HepG2 (cell line): Measurements from ENCODE around the gene URM1. TPM values are rescaled to one million over a fixed set of nuclear protein-coding genes. Genes with fewer than 3 reads are reported as not detected.

ENCODE experiments used
- ATF7 ChIP-seq, 2 experiments: fragments of 450-650 bp in 1 of 2; sonication (generic) in 1 of 2; formaldehyde crosslinking in 1 of 2; IDR thresholded peaks; 2 replicates each; pipeline versions ENCODE4 v1.4.0 to v1.6.1; 2016 to 2020; ENCODE audit warnings: antibody characterized with exemption in 1 of 2, mild to moderate bottlenecking in 1 of 2, missing genetic modification reagents in 1 of 2
- GMEB2 ChIP-seq: IDR thresholded peaks from 2 replicates; pipeline ENCODE4 v1.6.1; 2016; ENCODE audit warnings: missing biosample characterization, missing genetic modification reagents, low read depth
- HNRNPLL ChIP-seq: fragments of 200-400 bp; formaldehyde crosslinking; IDR thresholded peaks from 2 replicates; pipeline ENCODE4 v1.6.1; 2017; ENCODE audit warnings: mild to moderate bottlenecking, low read depth, low read length; ENCODE audit not compliant: poor library complexity, severe bottlenecking
- MLLT10 ChIP-seq: sonication (generic); formaldehyde crosslinking; IDR thresholded peaks from 2 replicates; pipeline ENCODE4 v1.4.0; 2020; ENCODE audit warnings: missing genetic modification reagents
- MTERF4 ChIP-seq: sonication (generic); formaldehyde crosslinking; IDR thresholded peaks from 2 replicates; pipeline ENCODE4 v1.8.0; 2023; ENCODE audit warnings: mild to moderate bottlenecking, missing genetic modification reagents
- NONO ChIP-seq, 2 experiments: fragments of 450-650 bp in 1 of 2; sonication (generic) in 1 of 2; formaldehyde crosslinking in 1 of 2; IDR thresholded peaks in 1 of 2; conservative IDR thresholded peaks in 1 of 2; 2 replicates each; pipeline versions ENCODE4 v1.6.1 to v1.8.0; 2017 to 2022; ENCODE audit warnings: mild to moderate bottlenecking in 1 of 2, missing genetic modification reagents in 1 of 2, moderate library complexity in 1 of 2
- NR2F2 ChIP-seq: IDR thresholded peaks from 2 replicates; pipeline ENCODE4 v1.6.1; 2012; ENCODE audit warnings: low read depth, inconsistent platforms, borderline replicate concordance
- REL ChIP-seq: sonication (generic); formaldehyde crosslinking; conservative IDR thresholded peaks from 2 replicates; pipeline ENCODE4 v1.8.0; 2022; ENCODE audit warnings: mild to moderate bottlenecking, missing genetic modification reagents, moderate library complexity
- SNAPC4 ChIP-seq: sonication (generic); formaldehyde crosslinking; IDR thresholded peaks from 2 replicates; pipeline ENCODE4 v1.4.0; 2020; ENCODE audit warnings: mild to moderate bottlenecking, missing genetic modification reagents
- SP5 ChIP-seq: IDR thresholded peaks from 2 replicates; pipeline ENCODE4 v1.6.1; 2016; ENCODE audit warnings: low read depth, borderline replicate concordance
- TAF1 ChIP-seq: sonication (generic); formaldehyde crosslinking; IDR thresholded peaks from 2 replicates; pipeline ENCODE4 v1.4.0; 2020; ENCODE audit warnings: missing genetic modification reagents
- TBL1XR1 ChIP-seq: fragments of 150-350 bp; IDR thresholded peaks from 2 replicates; pipeline ENCODE4 v1.6.1; 2014; ENCODE audit warnings: borderline replicate concordance, low read length; ENCODE audit not compliant: partially characterized antibody
- TBX2 ChIP-seq: sonication (generic); formaldehyde crosslinking; IDR thresholded peaks from 2 replicates; pipeline ENCODE4 v1.5.0; 2020; ENCODE audit warnings: missing genetic modification reagents, mild to moderate bottlenecking, borderline replicate concordance
- ZBTB7A ChIP-seq: sonication (generic); formaldehyde crosslinking; IDR thresholded peaks from 2 replicates; pipeline ENCODE4 v1.8.0; 2022; ENCODE audit warnings: mild to moderate bottlenecking, missing genetic modification reagents
- ZNF234 ChIP-seq: sonication (generic); formaldehyde crosslinking; conservative IDR thresholded peaks from 2 replicates; pipeline ENCODE4 v1.5.1; 2020; ENCODE audit warnings: mild to moderate bottlenecking, missing genetic modification reagents
- ZNF547 ChIP-seq: sonication (generic); formaldehyde crosslinking; IDR thresholded peaks from 2 replicates; pipeline ENCODE4 v1.5.1; 2020; ENCODE audit warnings: mild to moderate bottlenecking, missing genetic modification reagents
- ZNF605 ChIP-seq: sonication (generic); formaldehyde crosslinking; IDR thresholded peaks from 2 replicates; pipeline ENCODE4 v1.8.0; 2022; ENCODE audit warnings: mild to moderate bottlenecking, missing genetic modification reagents
- ZNF614 ChIP-seq: IDR thresholded peaks from 2 replicates; pipeline ENCODE4 v1.6.1; 2018; ENCODE audit warnings: missing biosample characterization, missing genetic modification reagents, inconsistent platforms, borderline replicate concordance
- ZNF776 ChIP-seq: sonication (generic); formaldehyde crosslinking; IDR thresholded peaks from 2 replicates; pipeline ENCODE4 v1.4.0; 2020; ENCODE audit warnings: mild to moderate bottlenecking, missing genetic modification reagents
- ZNF83 ChIP-seq: sonication (generic); formaldehyde crosslinking; IDR thresholded peaks from 2 replicates; pipeline ENCODE4 v1.4.0; 2020; ENCODE audit warnings: missing genetic modification reagents, mild to moderate bottlenecking, borderline replicate concordance
- polyA plus RNA-seq, 8 experiments: library from polyadenylated mRNA; depleted of rRNA in 3 of 8; stranded (reverse) in 7 of 8; unstranded in 1 of 8; fragments of >200 nt; fragmentation: Illumina TruSeq in 4 of 8; extraction: Trizol in 4 of 8; gene quantifications; 2 replicates each; pipeline versions ENCODE4 v1.2.1 to v1.2.3, GENCODE V29; 2011 to 2016; ENCODE audit warnings: low read depth in 4 of 8, missing spikeins in 1 of 8, mixed read lengths in 1 of 8; ENCODE audit not compliant: insufficient read depth in 1 of 8
- total RNA-seq, 5 experiments: library from RNA; depleted of rRNA; stranded (reverse); fragments of >200 nt; fragmentation: Illumina TruSeq; extraction: Trizol; gene quantifications; 2 replicates each; pipeline ENCODE4 v1.2.3, GENCODE V29; 2016; ENCODE audit warnings: low read depth in 1 of 5

Gene URM1
- total and polyA plus RNA-seq, 2 of the 13 experiments (the other 11 are each of a cell fraction or from before 2014, with no cell fraction given), result 37.1 to 41.3 TPM

DNA sequence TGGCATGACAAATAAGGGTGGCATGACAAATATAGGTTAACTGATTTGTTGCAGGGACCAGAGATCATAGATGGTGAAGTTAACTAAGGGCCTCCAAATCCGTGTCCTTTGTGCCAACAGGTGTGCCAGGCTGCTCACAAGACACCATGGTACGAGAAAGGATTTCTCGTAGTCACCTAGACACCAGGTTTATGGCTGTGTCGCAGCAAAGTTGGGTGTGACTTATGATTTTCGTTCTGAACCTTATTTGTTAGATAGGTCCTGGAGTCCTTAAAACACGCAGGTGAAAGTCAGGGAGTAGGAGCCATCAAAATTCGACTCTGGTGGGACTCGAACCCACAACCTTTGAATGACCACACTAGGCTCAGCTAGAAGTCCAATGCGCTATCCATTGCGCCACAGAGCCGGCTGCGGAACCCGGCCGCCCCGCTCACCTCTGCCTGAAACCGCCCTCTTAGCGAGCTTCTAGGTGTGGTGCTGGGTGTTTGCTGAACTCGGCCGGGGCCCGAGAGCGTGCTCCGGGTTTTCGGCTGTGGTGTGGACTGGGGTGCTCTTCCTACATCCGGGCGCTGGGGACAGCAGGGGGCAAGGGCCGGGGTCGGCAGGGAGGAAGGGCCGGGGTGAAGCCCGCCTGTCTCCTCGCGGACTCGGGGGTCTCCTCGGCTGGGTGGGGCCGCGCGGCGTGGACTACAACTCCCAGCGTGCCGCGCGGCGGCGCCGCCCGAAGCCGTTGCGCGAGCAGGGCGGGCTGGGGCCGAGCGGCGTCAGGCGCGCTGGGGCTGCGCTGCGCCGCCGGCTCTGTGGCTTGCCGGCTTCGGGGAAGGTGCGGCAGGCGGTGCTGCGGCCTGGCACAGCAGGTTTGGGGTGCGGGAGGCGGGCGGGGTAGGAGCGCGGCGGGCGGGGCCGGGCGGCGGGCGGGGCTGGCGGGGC, 31.1 kb upstream of the URM1 start, which contains the start of gene SLC27A4 (continued):
- TF ChIP-seq ZNF605, result peak; percentile 75; the same call in 1 of the 2 replicates
- peak; percentile 88 for TF ChIP-seq HNRNPLL
- TF ChIP-seq GMEB2 (CRISPR knock-in tag), result peak; percentile 73; the same call in 1 of the 2 replicates
- TF ChIP-seq SP5 (CRISPR knock-in tag), result no peak
- no peak for TF ChIP-seq REL (CRISPR knock-in tag)
- no peak; the same call in 1 of the 2 replicates for TF ChIP-seq NR2F2
- peak; percentile 68; the same call in 1 of the 2 replicates for TF ChIP-seq ZNF776 (CRISPR knock-in tag)
- TF ChIP-seq ZBTB7A (CRISPR knock-in tag), result peak; percentile 78; the same call in 1 of the 2 replicates
- TF ChIP-seq ZNF614, result no peak
- 0 out of 2 replicates have a peak, but pooled peaks have one; percentile 30 for TF ChIP-seq ZNF234 (CRISPR knock-in tag)
- TF ChIP-seq NONO (IDR thresholded peaks at IDR 0.05), result no peak
- TF ChIP-seq NONO (CRISPR knock-in tag; conservative IDR thresholded peaks at IDR 0.05), result peak; percentile 69
- TF ChIP-seq ZNF83 (CRISPR knock-in tag), result peak; percentile 89; the same call in 1 of the 2 replicates
- peak; percentile 55; the same call in 1 of the 2 replicates for TF ChIP-seq MTERF4 (CRISPR knock-in tag)
- no peak for TF ChIP-seq TBL1XR1
- TF ChIP-seq MLLT10 (CRISPR knock-in tag), result no peak
- peak; percentile 60 for TF ChIP-seq TBX2 (CRISPR knock-in tag)
- TF ChIP-seq ZNF547 (CRISPR knock-in tag), result peak; percentile 39; the same call in 1 of the 2 replicates
- TF ChIP-seq SNAPC4 (CRISPR knock-in tag), result peak; percentile 49; the same call in 1 of the 2 replicates
- peak; percentile 18 for TF ChIP-seq TAF1 (CRISPR knock-in tag)
- no peak for TF ChIP-seq ATF7 (IDR thresholded peaks at IDR 0.05)
- TF ChIP-seq ATF7 (CRISPR knock-in tag; IDR thresholded peaks at IDR 0.05), result no peak
